ENCODE results near the gene RPL10. TPM values are rescaled to one million over a fixed set of nuclear protein-coding genes. Genes with fewer than 3 reads are reported as not detected.

RPL10 gene
- total RNA-seq, 1 experiment from 2014 or later, result 2,445 TPM

- POLR2A ChIA-PET (ENCODE audit: low non-redundant PET), result interaction anchor here (1.0 kb wide), 1 partner anchor 10 kb away, joined by 8 read pairs; no protein-coding TSS in a partner anchor
- peak; percentile 98 for DNase-seq (ENCODE audit: low spot score)
- Histone ChIP-seq H3K4me3 (ENCODE audit: low read depth, low read length, poor library complexity, severe bottlenecking) (peak within 1 kb of the TSS; percentile 96), H3K4me1 (ENCODE audit: insufficient read depth, low read length, poor library complexity, severe bottlenecking) (no peaks in the 10 kb centered on the region), H3K9me3 (ENCODE audit: low read depth, low read length, poor library complexity, severe bottlenecking) (no peaks in the 10 kb centered on the region), H3K27ac (ENCODE audit: low read depth, low read length, poor library complexity, severe bottlenecking) (peak within 1 kb of the TSS; percentile 100), H3K27me3 (replicated peaks; ENCODE audit: insufficient read depth, low read depth, low read length, poor library complexity) (no peaks in the 10 kb centered on the region), H3K36me3 (ENCODE audit: insufficient read depth, low read length, poor library complexity, severe bottlenecking) (no peaks in the 10 kb centered on the region)
- no TSS peak for BruUV-seq (replicated peaks)
- TF ChIP-seq, protein P1, sequence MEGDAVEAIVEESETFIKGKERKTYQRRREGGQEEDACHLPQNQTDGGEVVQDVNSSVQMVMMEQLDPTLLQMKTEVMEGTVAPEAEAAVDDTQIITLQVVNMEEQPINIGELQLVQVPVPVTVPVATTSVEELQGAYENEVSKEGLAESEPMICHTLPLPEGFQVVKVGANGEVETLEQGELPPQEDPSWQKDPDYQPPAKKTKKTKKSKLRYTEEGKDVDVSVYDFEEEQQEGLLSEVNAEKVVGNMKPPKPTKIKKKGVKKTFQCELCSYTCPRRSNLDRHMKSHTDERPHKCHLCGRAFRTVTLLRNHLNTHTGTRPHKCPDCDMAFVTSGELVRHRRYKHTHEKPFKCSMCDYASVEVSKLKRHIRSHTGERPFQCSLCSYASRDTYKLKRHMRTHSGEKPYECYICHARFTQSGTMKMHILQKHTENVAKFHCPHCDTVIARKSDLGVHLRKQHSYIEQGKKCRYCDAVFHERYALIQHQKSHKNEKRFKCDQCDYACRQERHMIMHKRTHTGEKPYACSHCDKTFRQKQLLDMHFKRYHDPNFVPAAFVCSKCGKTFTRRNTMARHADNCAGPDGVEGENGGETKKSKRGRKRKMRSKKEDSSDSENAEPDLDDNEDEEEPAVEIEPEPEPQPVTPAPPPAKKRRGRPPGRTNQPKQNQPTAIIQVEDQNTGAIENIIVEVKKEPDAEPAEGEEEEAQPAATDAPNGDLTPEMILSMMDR (conservative IDR thresholded peaks at IDR 0.05; ENCODE audit: low read depth, low read length), result no peak
- no peak for TF ChIP-seq EZH2 (IDR thresholded peaks at IDR 0.05; ENCODE audit: borderline replicate concordance, low read depth, low read length, poor library complexity, severe bottlenecking)
- CTCF ChIA-PET, result no interaction called here
- intact Hi-C loops (cut with micrococcal nuclease; ENCODE audit: unreplicated experiment), result no loop called here
Measured at GRCh38 chrX:154378799-154379568, 19.2 kb upstream of the RPL10 start, which contains the start of gene EMD. Gene EMD (plus strand): TSS chrX:154379295. CDS start chrX:154379485, 190 bp downstream.

DNA sequence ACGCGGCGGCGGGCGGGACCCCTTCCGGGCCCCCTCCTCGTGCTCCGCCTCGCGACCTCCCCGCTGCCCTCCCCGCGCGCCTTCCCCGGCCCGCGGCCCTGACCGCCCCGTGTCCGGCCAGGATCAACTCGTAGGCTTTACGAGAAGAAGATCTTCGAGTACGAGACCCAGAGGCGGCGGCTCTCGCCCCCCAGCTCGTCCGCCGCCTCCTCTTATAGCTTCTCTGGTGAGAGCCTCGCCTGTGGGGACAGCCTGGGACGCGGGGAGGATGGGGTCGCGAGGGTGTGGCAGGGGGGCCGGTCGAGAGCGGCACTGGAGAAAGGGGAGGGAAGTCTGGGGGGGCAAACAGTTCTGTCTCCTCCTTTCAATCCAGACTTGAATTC is 18.6 kb upstream of the RPL10 start:
- CTCF ChIA-PET, result no interaction called here
- intact Hi-C loops (cut with micrococcal nuclease; ENCODE audit: unreplicated experiment), result no loop called here
- H3K4me1 ChIP-seq (ENCODE audit: insufficient read depth, low read length, poor library complexity, severe bottlenecking), result no peaks in the 10 kb centered on the region

DNA sequence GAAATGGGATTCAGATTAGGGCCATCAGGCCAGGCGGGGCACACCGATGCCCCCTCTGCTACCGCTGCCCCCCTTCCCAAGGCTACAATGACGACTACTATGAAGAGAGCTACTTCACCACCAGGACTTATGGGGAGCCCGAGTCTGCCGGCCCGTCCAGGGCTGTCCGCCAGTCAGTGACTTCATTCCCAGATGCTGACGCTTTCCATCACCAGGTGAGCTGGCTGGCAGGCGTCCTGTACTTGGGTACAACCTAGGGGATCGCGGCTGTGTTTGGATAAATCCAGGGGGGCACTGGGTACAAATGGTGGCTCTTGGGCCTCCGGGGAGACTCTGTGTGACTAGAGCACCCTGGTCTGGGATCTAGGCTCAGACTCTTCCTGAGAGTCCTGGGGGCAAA is 18.0 kb upstream of the RPL10 start:
- no peaks in the 10 kb centered on the region for H3K9me3 ChIP-seq (ENCODE audit: low read depth, low read length, poor library complexity, severe bottlenecking)
- TF ChIP-seq, protein P1 (conservative IDR thresholded peaks at IDR 0.05; ENCODE audit: low read depth, low read length), result no peak
- no peak for TF ChIP-seq EZH2 (IDR thresholded peaks at IDR 0.05; ENCODE audit: borderline replicate concordance, low read depth, low read length, poor library complexity, severe bottlenecking)
- no peaks in the 10 kb centered on the region for H3K27me3 ChIP-seq (replicated peaks; ENCODE audit: insufficient read depth, low read depth, low read length, poor library complexity)
- POLR2A ChIA-PET (ENCODE audit: low non-redundant PET), result no interaction called here
- peak overlapping the region; percentile 96 for H3K4me3 ChIP-seq (ENCODE audit: low read depth, low read length, poor library complexity, severe bottlenecking)
- H3K27ac ChIP-seq (ENCODE audit: low read depth, low read length, poor library complexity, severe bottlenecking), result peak overlapping the region; percentile 100
- no peak for DNase-seq (ENCODE audit: low spot score)
- TSS peak; percentile 86 for BruUV-seq (replicated peaks)
- no peaks in the 10 kb centered on the region for H3K36me3 ChIP-seq (ENCODE audit: insufficient read depth, low read length, poor library complexity, severe bottlenecking)
- CTCF ChIA-PET, result no interaction called here
- intact Hi-C loops (cut with micrococcal nuclease; ENCODE audit: unreplicated experiment), result no loop called here
- no peaks in the 10 kb centered on the region for H3K4me1 ChIP-seq (ENCODE audit: insufficient read depth, low read length, poor library complexity, severe bottlenecking)

More for the DNA sequence above, 18.6 kb upstream of the RPL10 start:
- Histone ChIP-seq H3K27me3 (replicated peaks; ENCODE audit: insufficient read depth, low read depth, low read length, poor library complexity) (no peaks in the 10 kb centered on the region), H3K9me3 (ENCODE audit: low read depth, low read length, poor library complexity, severe bottlenecking) (no peaks in the 10 kb centered on the region), H3K36me3 (ENCODE audit: insufficient read depth, low read length, poor library complexity, severe bottlenecking) (no peaks in the 10 kb centered on the region), H3K27ac (ENCODE audit: low read depth, low read length, poor library complexity, severe bottlenecking) (peak overlapping the region; percentile 100), H3K4me3 (ENCODE audit: low read depth, low read length, poor library complexity, severe bottlenecking) (peak overlapping the region; percentile 96)
- DNase-seq (ENCODE audit: low spot score), result no peak
- POLR2A ChIA-PET (ENCODE audit: low non-redundant PET), result interaction anchor here (1.0 kb wide), 1 partner anchor 11 kb away, joined by 8 read pairs; no protein-coding TSS in a partner anchor
- no peak for TF ChIP-seq EZH2 (IDR thresholded peaks at IDR 0.05; ENCODE audit: borderline replicate concordance, low read depth, low read length, poor library complexity, severe bottlenecking)
- TF ChIP-seq, protein P1 (conservative IDR thresholded peaks at IDR 0.05; ENCODE audit: low read depth, low read length), result no peak
- no TSS peak for BruUV-seq (replicated peaks)

Measured in A673 (cell line).